HG03060 (cell line): Measurements from ENCODE around the gene ALDH5A1.

Experiments
- ATAC-seq: cut with Tn5 transposase; IDR thresholded peaks from one replicate; pipeline ENCODE4 v1.9.1; 2021; ENCODE audit warnings: low read depth, moderate number of reproducible peaks; ENCODE audit not compliant: unreplicated experiment

The ALDH5A1 gene

GRCh38 chr6:24522228-24523176 lies 27.7 kb downstream of the ALDH5A1 start:
- ATAC-seq: peak; percentile 45

GRCh38 chr6:24524329-24524728 lies 29.6 kb downstream of the ALDH5A1 start:
- ATAC-seq: no peak

- ATAC-seq: no peak
Measured at GRCh38 chr6:24524805-24525204, 30.0 kb downstream of the ALDH5A1 start.

GRCh38 chr6:24529985-24530384 lies 35.2 kb downstream of the ALDH5A1 start:
- no peak for ATAC-seq

GRCh38 chr6:24534329-24534728 lies 39.6 kb downstream of the ALDH5A1 start:
- ATAC-seq: no peak

GRCh38 chr6:24535210-24535609 lies 40.4 kb downstream of the ALDH5A1 start:
- no peak for ATAC-seq

- no peak for ATAC-seq
Measured at GRCh38 chr6:24536466-24536865, 41.7 kb downstream of the ALDH5A1 start.

GRCh38 chr6:24537082-24537699 lies 42.4 kb downstream of the ALDH5A1 start:
- no peak for ATAC-seq

GRCh38 chr6:24537771-24538385 lies 43.1 kb downstream of the ALDH5A1 start:
- no peak for ATAC-seq

GRCh38 chr6:24539416-24539815 lies 44.6 kb downstream of the ALDH5A1 start:
- no peak for ATAC-seq

GRCh38 chr6:24540197-24540596 lies 45.4 kb downstream of the ALDH5A1 start:
- ATAC-seq: no peak

- no peak for ATAC-seq
Measured at GRCh38 chr6:24543683-24544082, 48.9 kb downstream of the ALDH5A1 start.

- no peak for ATAC-seq
Measured at GRCh38 chr6:24545183-24545582, 50.4 kb downstream of the ALDH5A1 start.

- no peak for ATAC-seq
Measured at GRCh38 chr6:24545691-24546090, 50.9 kb downstream of the ALDH5A1 start.

- no peak for ATAC-seq
Measured at GRCh38 chr6:24546439-24546838, 51.7 kb downstream of the ALDH5A1 start.

GRCh38 chr6:24547243-24547642 lies 52.5 kb downstream of the ALDH5A1 start:
- ATAC-seq: no peak

- no peak for ATAC-seq
Measured at GRCh38 chr6:24549158-24549557, 54.4 kb downstream of the ALDH5A1 start.

- no peak for ATAC-seq
Measured at GRCh38 chr6:24549674-24550353, 55.0 kb downstream of the ALDH5A1 start.

GRCh38 chr6:24551139-24551538 lies 56.4 kb downstream of the ALDH5A1 start:
- no peak for ATAC-seq

- no peak for ATAC-seq
Measured at GRCh38 chr6:24554474-24554873, 59.7 kb downstream of the ALDH5A1 start.

- ATAC-seq: no peak
Measured at GRCh38 chr6:24558516-24558915, 63.7 kb downstream of the ALDH5A1 start.
